K562 (cell line): ENCODE data around the gene HS3ST3B1. TPM values are rescaled to one million over a fixed set of nuclear protein-coding genes. Genes with fewer than 3 reads are reported as not detected.

ENCODE experiments used
- CGGBP1 ChIP-seq: fragments of 250-450 bp; sonication (Bioruptor Pico); IDR thresholded peaks from 2 replicates; pipeline ENCODE4 v1.9.0; 2021; ENCODE audit warnings: mild to moderate bottlenecking
- FOXM1 ChIP-seq, 2 experiments: fragments of 450-650 bp in 1 of 2; sonication (generic) in 1 of 2; formaldehyde crosslinking in 1 of 2; IDR thresholded peaks; 2 replicates each; pipeline versions ENCODE4 v1.6.1 to v1.9.0; 2017 to 2022; ENCODE audit warnings: low read depth in 2 of 2, mild to moderate bottlenecking in 2 of 2, missing genetic modification reagents in 1 of 2, moderate library complexity in 1 of 2
- JUN ChIP-seq, 2 experiments: sonication (generic) in 1 of 2; formaldehyde crosslinking in 1 of 2; IDR thresholded peaks; 2 replicates each; pipeline versions ENCODE4 v1.6.1 to v1.8.0; 2012 to 2022; ENCODE audit warnings: borderline replicate concordance in 2 of 2, mild to moderate bottlenecking in 2 of 2, improper control_type of control experiment in 1 of 2, low read depth in 1 of 2, low read length in 1 of 2, missing genetic modification reagents in 1 of 2
- REST ChIP-seq, 2 experiments: fragments of 450-650 bp; formaldehyde crosslinking in 1 of 2; IDR thresholded peaks; 2 replicates each; pipeline versions ENCODE4 v1.4.0 to v1.6.1; 2014 to 2020; ENCODE audit warnings: mild to moderate bottlenecking in 2 of 2, borderline replicate concordance in 1 of 2, low read depth in 1 of 2
- SIX5 ChIP-seq, 2 experiments: IDR thresholded peaks; 2 replicates each; pipeline ENCODE4 v1.6.1; 2011; ENCODE audit warnings: low read length in 2 of 2, borderline replicate concordance in 1 of 2, low read depth in 1 of 2, mild to moderate bottlenecking in 1 of 2, moderate library complexity in 1 of 2; ENCODE audit not compliant: insufficient read depth in 1 of 2
- TAF9B ChIP-seq: fragments of 450-650 bp; IDR thresholded peaks from 2 replicates; pipeline ENCODE4 v1.6.1; 2018; ENCODE audit warnings: mild to moderate bottlenecking; ENCODE audit not compliant: partially characterized antibody
- ZNF282 ChIP-seq: sonication (generic); formaldehyde crosslinking; IDR thresholded peaks from 2 replicates; pipeline ENCODE4 v1.8.1; 2023; ENCODE audit warnings: missing genetic modification reagents
- ZNF668 ChIP-seq: fragments of 250-450 bp; sonication (Bioruptor Pico); IDR thresholded peaks from 2 replicates; pipeline ENCODE4 v1.8.0; 2022; ENCODE audit warnings: mild to moderate bottlenecking, inconsistent platforms
- ZNF740 ChIP-seq, 3 experiments: fragments of 200-800 bp in 1 of 3; sonication (Bioruptor generic) in 1 of 3; sonication (generic) in 1 of 3; formaldehyde crosslinking in 1 of 3; IDR thresholded peaks; 2 replicates each; pipeline versions ENCODE4 v1.6.1 to v1.8.0; 2016 to 2022; ENCODE audit warnings: mild to moderate bottlenecking in 2 of 3, missing compliant biosample characterization in 2 of 3, missing genetic modification characterization in 2 of 3, missing genetic modification reagents in 1 of 3
- polyA plus RNA-seq, 8 experiments: library from polyadenylated mRNA; depleted of rRNA in 4 of 8; stranded (reverse) in 5 of 8; unstranded in 3 of 8; fragments of >200 nt; fragmentation: Nextera tagmentation in 2 of 8; fragmentation: Illumina TruSeq in 1 of 8; extraction: Ambion mirVana in 2 of 8; extraction: Trizol in 1 of 8; gene quantifications; 2 replicates each; pipeline versions ENCODE4 v1.2.1 to v1.2.3, GENCODE V29; 2011 to 2014; ENCODE audit warnings: inconsistent platforms in 1 of 8, missing spikeins in 1 of 8
- total RNA-seq, 7 experiments: library from RNA; depleted of rRNA in 6 of 7; stranded (reverse); fragments of >200 nt in 6 of 7; fragmentation: Illumina TruSeq in 2 of 7; extraction: Trizol in 2 of 7; gene quantifications; 2 replicates each; pipeline versions ENCODE4 v1.2.1 to v1.2.3, GENCODE V29; 2011 to 2021; ENCODE audit warnings: low replicate concordance in 1 of 7

HS3ST3B1 gene
- total and polyA plus RNA-seq, 9 of the 15 experiments (the other 6 are each of a cell fraction or from before 2014, with no cell fraction given) = 1.9 to 12.9 (median 3.7) TPM

GRCh38 chr17:14308965-14309879, 8.3 kb downstream of the HS3ST3B1 start (continued):
- TF ChIP-seq REST (IDR thresholded peaks at IDR 0.05; ENCODE audit: borderline replicate concordance) (peak; percentile 76), REST (CRISPR knock-in tag; IDR thresholded peaks at IDR 0.05; ENCODE audit: low read depth) (peak; percentile 26; the same call in 1 of the 2 replicates), TAF9B (no peak), JUN (IDR thresholded peaks at IDR 0.05; ENCODE audit: borderline replicate concordance, low read depth, low read length) (no peak), JUN (CRISPR knock-in tag; IDR thresholded peaks at IDR 0.05; ENCODE audit: borderline replicate concordance) (no peak), FOXM1 (IDR thresholded peaks at IDR 0.05; ENCODE audit: low read depth) (no peak), FOXM1 (CRISPR knock-in tag; IDR thresholded peaks at IDR 0.05; ENCODE audit: low read depth) (no peak), SIX5 (IDR thresholded peaks at IDR 0.05; ENCODE audit: borderline replicate concordance in 1 of 2, insufficient read depth in 1 of 2, low read depth in 1 of 2, low read length in 2 of 2) (no peak), CGGBP1 (CRISPR knock-in tag) (no peak), ZNF282 (CRISPR knock-in tag) (no peak), ZNF668 (no peak), ZNF740 (CRISPR knock-in tag; IDR thresholded peaks at IDR 0.05) (no peak), ZNF740 (tag; IDR thresholded peaks at IDR 0.05) (no peak)
